ENCODE measurements around the gene TENM3.

TENM3 gene

DNA sequence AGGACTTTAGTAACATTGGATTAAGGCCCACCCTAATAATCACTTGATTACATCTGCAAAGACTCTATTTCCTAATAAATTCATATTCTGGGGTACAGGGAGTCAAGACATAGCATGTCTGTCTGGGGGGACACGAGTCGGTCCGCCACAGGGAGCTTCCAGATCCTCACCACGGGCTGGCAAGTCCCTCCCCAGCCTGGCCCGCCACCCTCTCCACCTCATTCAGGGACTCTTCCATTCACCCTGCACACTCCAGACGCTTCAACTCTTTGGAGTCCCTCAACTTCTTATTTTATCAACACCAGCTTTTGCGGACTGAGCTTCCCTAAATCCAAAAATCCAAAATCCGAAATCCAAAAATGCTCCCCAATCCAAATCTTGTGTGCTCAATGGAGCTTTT lies 602.8 kb downstream of the TENM3 start:
- Histone ChIP-seq H4K20me1 (ENCODE audit: control insufficient read depth, insufficient read depth, low read depth, low read length) (no peaks in the 10 kb centered on the region), H3K4me2 (ENCODE audit: low read length) (no peak overlapping the region), H3K9me3 (ENCODE audit: control insufficient read depth, insufficient read depth, low read length) (no peaks in the 10 kb centered on the region), H3K36me3 (ENCODE audit: control insufficient read depth, low read length) (no peaks in the 10 kb centered on the region), H3K4me1 (ENCODE audit: control insufficient read depth, low read length) (no peaks in the 10 kb centered on the region), H3K79me2 (ENCODE audit: control insufficient read depth, low read length) (no peaks in the 10 kb centered on the region), H3K9me2 (replicated peaks; ENCODE audit: control insufficient read depth, low read length) (no peaks in the 10 kb centered on the region), H3K27ac (ENCODE audit: low read depth, low read length) (no peak overlapping the region), H3F3A (ENCODE audit: control insufficient read depth, insufficient read depth) (no peaks in the 10 kb centered on the region), H3K4me3 (ENCODE audit: low read length) (no peak overlapping the region), H3K27me3 (ENCODE audit: control insufficient read depth, low read length) (no peaks in the 10 kb centered on the region)
- TF ChIP-seq EZH2phosphoT487 (IDR thresholded peaks at IDR 0.05; ENCODE audit: borderline replicate concordance, low read length): no peak
- TF ChIP-seq, protein P1, sequence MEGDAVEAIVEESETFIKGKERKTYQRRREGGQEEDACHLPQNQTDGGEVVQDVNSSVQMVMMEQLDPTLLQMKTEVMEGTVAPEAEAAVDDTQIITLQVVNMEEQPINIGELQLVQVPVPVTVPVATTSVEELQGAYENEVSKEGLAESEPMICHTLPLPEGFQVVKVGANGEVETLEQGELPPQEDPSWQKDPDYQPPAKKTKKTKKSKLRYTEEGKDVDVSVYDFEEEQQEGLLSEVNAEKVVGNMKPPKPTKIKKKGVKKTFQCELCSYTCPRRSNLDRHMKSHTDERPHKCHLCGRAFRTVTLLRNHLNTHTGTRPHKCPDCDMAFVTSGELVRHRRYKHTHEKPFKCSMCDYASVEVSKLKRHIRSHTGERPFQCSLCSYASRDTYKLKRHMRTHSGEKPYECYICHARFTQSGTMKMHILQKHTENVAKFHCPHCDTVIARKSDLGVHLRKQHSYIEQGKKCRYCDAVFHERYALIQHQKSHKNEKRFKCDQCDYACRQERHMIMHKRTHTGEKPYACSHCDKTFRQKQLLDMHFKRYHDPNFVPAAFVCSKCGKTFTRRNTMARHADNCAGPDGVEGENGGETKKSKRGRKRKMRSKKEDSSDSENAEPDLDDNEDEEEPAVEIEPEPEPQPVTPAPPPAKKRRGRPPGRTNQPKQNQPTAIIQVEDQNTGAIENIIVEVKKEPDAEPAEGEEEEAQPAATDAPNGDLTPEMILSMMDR (IDR thresholded peaks at IDR 0.05; ENCODE audit: low read depth, low read length, poor library complexity, severe bottlenecking): no peak

DNA sequence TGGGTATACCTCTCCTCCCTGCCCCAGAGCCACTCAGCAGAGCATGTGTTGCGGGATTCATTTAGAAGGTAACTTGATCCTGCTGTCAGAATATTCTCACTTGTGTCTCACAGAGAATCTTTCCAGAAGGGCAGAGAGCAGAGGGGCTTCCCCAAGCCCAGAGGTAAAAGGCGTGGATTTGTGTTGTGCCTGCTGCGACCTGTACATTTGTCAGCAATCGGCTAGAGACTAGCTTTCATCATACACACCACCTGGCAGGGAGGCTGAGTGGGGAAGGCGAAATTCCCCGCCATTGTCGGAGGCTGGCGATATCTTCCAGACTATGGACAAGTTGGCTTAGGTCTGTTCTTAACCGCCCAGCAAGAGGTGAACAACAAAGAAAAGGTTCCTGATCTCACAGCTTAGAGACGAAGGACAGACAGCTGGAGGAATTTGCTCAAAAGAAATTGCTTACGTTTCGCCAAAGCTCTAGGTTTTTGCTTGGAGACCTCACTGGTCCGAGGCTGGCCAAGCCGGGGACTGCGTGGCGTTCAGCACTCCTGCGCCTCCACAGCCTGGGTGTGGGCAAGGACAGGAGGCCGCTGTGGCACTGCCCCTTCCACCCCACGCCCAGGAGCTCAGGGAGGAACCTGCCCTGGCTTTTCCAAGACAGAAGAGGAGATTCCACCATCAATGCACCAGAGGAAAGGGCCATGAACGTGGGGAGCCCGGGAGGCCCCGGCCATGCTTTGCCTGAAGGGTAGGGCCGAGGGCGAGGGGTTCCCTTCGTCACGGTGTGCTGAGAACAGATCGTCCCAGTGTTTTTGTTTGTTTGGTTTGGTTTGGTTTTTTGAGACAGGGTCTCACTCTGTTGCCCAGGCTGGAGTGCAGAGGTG lies 604.6 kb downstream of the TENM3 start:
- no peaks in the 10 kb centered on the region for H3K9me3 ChIP-seq (ENCODE audit: control insufficient read depth, insufficient read depth, low read length)
- no peaks in the 10 kb centered on the region for H3K4me1 ChIP-seq (ENCODE audit: control insufficient read depth, low read length)
- H3K27ac ChIP-seq (ENCODE audit: low read depth, low read length): no peak overlapping the region
- TF ChIP-seq EZH2phosphoT487 (IDR thresholded peaks at IDR 0.05; ENCODE audit: borderline replicate concordance, low read length): no peak
- TF ChIP-seq, protein P1 (IDR thresholded peaks at IDR 0.05; ENCODE audit: low read depth, low read length, poor library complexity, severe bottlenecking): no peak
- no peaks in the 10 kb centered on the region for H3K9me2 ChIP-seq (replicated peaks; ENCODE audit: control insufficient read depth, low read length)
- no peaks in the 10 kb centered on the region for H3K36me3 ChIP-seq (ENCODE audit: control insufficient read depth, low read length)
- no peaks in the 10 kb centered on the region for H3F3A ChIP-seq (ENCODE audit: control insufficient read depth, insufficient read depth)
- H3K79me2 ChIP-seq (ENCODE audit: control insufficient read depth, low read length): no peaks in the 10 kb centered on the region
- H3K4me3 ChIP-seq (ENCODE audit: low read length): no peak overlapping the region
- no peak overlapping the region for H3K4me2 ChIP-seq (ENCODE audit: low read length)
- H3K27me3 ChIP-seq (ENCODE audit: control insufficient read depth, low read length): no peaks in the 10 kb centered on the region
- no peaks in the 10 kb centered on the region for H4K20me1 ChIP-seq (ENCODE audit: control insufficient read depth, insufficient read depth, low read depth, low read length)

DNA sequence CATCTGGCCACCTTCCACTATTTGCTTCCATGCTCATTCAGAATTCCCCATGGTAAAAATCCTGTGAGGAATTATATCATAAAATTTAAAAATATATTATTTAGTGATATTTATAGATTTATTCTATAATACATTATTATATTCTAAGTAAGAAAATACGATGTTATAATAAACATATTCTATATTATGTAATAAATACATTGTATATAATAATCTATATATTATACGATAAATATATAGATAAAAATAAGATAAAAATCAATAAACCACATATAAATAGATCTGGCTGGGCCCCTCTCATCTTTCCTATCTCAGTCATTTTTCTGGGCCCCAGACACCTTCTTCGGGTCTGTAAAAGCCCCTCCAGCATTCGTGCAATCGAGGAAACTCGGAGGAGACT lies 605.5 kb downstream of the TENM3 start:
- Histone ChIP-seq H3K9me2 (replicated peaks; ENCODE audit: control insufficient read depth, low read length) (no peaks in the 10 kb centered on the region), H3K9me3 (ENCODE audit: control insufficient read depth, insufficient read depth, low read length) (no peaks in the 10 kb centered on the region), H3K4me3 (ENCODE audit: low read length) (no peak overlapping the region), H3K36me3 (ENCODE audit: control insufficient read depth, low read length) (no peaks in the 10 kb centered on the region), H3K27me3 (ENCODE audit: control insufficient read depth, low read length) (no peaks in the 10 kb centered on the region), H3F3A (ENCODE audit: control insufficient read depth, insufficient read depth) (no peaks in the 10 kb centered on the region), H3K27ac (ENCODE audit: low read depth, low read length) (no peak overlapping the region), H3K4me1 (ENCODE audit: control insufficient read depth, low read length) (no peaks in the 10 kb centered on the region), H3K79me2 (ENCODE audit: control insufficient read depth, low read length) (no peaks in the 10 kb centered on the region), H4K20me1 (ENCODE audit: control insufficient read depth, insufficient read depth, low read depth, low read length) (no peaks in the 10 kb centered on the region), H3K4me2 (ENCODE audit: low read length) (no peak overlapping the region)
- TF ChIP-seq, protein P1 (IDR thresholded peaks at IDR 0.05; ENCODE audit: low read depth, low read length, poor library complexity, severe bottlenecking): no peak
- TF ChIP-seq EZH2phosphoT487 (IDR thresholded peaks at IDR 0.05; ENCODE audit: borderline replicate concordance, low read length): no peak
